GM12865 (cell line): ENCODE results near the gene LAMA4.

Experiments used
- DNase-seq: peaks from one replicate; pipeline ENCODE4 v3.0.0; 2010; ENCODE audit warnings: low read depth
- H3K4me3 ChIP-seq: 2 replicates; pipeline ENCODE4 v1.5.1; 2011; ENCODE audit warnings: mild to moderate bottlenecking, low read depth, low read length, control low read depth
- TF ChIP-seq, protein P1 (sequence below): IDR thresholded peaks from 2 replicates; pipeline ENCODE4 v1.5.1; 2011; ENCODE audit warnings: low read length, control low read depth, low read depth, inconsistent platforms; ENCODE audit not compliant: insufficient read depth; ENCODE audit errors: missing control alignments

LAMA4 gene

GRCh38 chr6:112123982-112124381 is 130.4 kb downstream of the LAMA4 start:
- no peak for DNase-seq
- no peak overlapping the region for H3K4me3 ChIP-seq
- TF ChIP-seq, protein P1, sequence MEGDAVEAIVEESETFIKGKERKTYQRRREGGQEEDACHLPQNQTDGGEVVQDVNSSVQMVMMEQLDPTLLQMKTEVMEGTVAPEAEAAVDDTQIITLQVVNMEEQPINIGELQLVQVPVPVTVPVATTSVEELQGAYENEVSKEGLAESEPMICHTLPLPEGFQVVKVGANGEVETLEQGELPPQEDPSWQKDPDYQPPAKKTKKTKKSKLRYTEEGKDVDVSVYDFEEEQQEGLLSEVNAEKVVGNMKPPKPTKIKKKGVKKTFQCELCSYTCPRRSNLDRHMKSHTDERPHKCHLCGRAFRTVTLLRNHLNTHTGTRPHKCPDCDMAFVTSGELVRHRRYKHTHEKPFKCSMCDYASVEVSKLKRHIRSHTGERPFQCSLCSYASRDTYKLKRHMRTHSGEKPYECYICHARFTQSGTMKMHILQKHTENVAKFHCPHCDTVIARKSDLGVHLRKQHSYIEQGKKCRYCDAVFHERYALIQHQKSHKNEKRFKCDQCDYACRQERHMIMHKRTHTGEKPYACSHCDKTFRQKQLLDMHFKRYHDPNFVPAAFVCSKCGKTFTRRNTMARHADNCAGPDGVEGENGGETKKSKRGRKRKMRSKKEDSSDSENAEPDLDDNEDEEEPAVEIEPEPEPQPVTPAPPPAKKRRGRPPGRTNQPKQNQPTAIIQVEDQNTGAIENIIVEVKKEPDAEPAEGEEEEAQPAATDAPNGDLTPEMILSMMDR: no peak

DNA sequence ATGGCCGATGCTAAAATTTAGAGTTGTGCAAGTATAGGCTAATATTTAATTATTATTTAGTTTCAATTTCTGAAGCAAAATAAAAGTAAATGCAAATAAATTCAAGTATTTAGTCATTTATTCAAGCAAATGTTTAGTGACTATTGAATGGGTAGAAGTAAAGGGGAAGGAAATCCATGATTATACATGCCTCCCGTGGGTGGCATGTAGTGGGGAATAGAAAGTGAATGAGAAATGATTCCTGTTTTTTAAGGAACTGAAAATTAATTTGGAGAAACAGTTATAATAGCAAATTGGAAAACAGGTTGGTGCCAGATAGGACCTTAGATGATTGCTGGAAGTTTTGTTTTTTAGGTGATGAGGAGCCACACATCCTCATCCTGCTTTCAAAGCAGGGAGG is 131.6 kb downstream of the LAMA4 start:
- H3K4me3 ChIP-seq: no peak overlapping the region
- TF ChIP-seq, protein P1: no peak
- no peak for DNase-seq

GRCh38 chr6:112118034-112118433 is 136.3 kb downstream of the LAMA4 start:
- no peak for DNase-seq

DNA sequence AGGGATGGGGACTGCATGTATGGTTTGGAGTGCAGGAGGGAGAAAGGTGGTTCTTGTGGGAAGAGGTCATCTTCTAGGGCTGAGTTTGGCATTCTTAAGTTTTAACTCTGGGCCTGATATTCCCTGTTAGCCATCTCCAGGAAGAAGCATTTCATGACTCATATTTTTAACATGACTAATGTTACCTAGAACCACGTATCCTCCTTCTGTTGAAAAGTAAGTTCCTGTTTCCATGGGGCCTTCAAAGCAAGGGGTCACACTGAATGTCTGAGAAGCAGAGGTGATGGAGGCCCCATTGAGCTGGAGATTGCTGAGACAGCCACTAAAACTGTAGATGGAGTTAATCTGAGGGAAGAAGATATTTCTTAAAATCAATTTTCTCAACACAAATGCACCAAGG is 136.8 kb downstream of the LAMA4 start:
- DNase-seq: no peak
- TF ChIP-seq, protein P1: no peak
- no peak overlapping the region for H3K4me3 ChIP-seq

More at GRCh38 chr6:112118034-112118433, 136.3 kb downstream of the LAMA4 start:
- H3K4me3 ChIP-seq: no peak overlapping the region
- TF ChIP-seq, protein P1: no peak

- no peak for DNase-seq
- TF ChIP-seq, protein P1: no peak
- H3K4me3 ChIP-seq: no peak overlapping the region
These were observed 138.1 kb downstream of the LAMA4 start for GRCh38 chr6:112116221-112116620.

DNA sequence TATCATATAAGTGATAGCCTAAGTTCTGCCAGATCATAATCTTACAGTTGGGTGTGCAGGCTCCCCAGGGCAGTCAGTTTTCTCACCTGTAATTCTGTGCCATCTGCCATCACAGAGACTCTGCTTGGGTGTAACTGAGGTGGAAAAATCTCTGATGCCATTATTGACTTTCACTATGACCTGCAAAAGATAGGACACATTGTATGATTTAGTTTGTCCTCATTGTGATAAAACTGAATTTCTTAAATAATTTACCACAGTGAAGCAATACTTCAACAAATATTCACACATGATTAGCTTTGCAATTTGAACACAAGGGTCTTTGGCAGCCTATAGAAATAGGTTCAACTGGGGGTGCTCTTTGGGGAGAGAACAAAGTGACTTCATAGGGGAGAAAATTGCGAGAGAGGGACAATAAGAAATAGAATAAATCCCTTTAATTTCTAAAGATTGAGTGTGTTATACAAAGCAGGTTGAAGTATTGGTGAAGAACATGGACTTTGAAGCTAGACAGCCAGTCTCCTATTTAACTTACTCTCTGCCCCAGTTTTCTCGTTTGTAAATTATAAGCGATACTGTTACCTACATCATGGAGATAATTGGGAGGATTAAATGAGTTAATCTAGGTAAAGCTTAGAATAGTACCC is 139.7 kb downstream of the LAMA4 start:
- TF ChIP-seq, protein P1: no peak
- DNase-seq: no peak
- no peak overlapping the region for H3K4me3 ChIP-seq

DNA sequence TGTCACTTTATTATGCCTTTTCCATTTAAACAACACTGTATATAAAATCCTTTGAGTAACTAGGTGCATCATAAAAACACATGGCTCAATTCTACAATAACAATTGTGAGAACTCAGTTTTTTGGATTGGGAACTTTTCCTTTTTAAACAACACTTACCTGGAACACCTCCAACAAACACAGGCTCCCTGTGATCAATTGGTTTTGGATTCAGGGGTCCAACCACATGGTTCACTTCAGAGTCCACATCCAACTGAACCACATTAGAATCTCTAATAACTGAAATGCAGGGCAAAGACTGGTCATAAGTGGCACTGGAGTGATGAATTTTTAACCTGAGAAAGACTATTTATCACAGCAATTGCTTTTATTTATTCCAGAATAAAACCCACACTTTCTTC is 140.4 kb downstream of the LAMA4 start:
- TF ChIP-seq, protein P1: no peak
- DNase-seq: no peak
- H3K4me3 ChIP-seq: no peak overlapping the region
